Measurements from ENCODE around the gene NADK.
"Not testable (repeated sequence)": the region's sequence is repeated elsewhere in the genome, so short reads cannot be mapped to it uniquely, and the experiment has no call there.

GRCh38 chr1:1715109-1715883 lies 63.0 kb downstream of the NADK start:
- not testable (repeated sequence) for TF ChIP-seq CTCF (IDR thresholded peaks at IDR 0.05); POLR2AphosphoS5 (IDR thresholded peaks at IDR 0.05; ENCODE audit: low read depth, low read length)

Data from Panc1 (cell line).